Suprapubic skin (tissue), 3 donors: ENCODE measurements around the gene TRIM28.

Experiments
- CTCF ChIP-seq, 2 donors: fragments of 200-600 bp in 1 of 2; fragments of 450-650 bp in 1 of 2; sonication (generic) in 1 of 2; IDR thresholded peaks; one replicate each; pipeline ENCODE4 v1.5.1; 2016 to 2019; ENCODE audit warnings: antibody characterized with exemption in 2 of 2, mild to moderate bottlenecking in 1 of 2, moderate library complexity in 1 of 2
- POLR2AphosphoS5 ChIP-seq, 3 donors: sonication (generic); formaldehyde crosslinking; IDR thresholded peaks; one replicate each; pipeline ENCODE4 v1.6.1; 2017; ENCODE audit warnings: antibody characterized with exemption in 3 of 3

- TF ChIP-seq CTCF (IDR thresholded peaks at IDR 0.05) (no peak), POLR2AphosphoS5 (IDR thresholded peaks at IDR 0.05) (no peak)
Observed at GRCh38 chr19:58516964-58517833, 26.7 kb upstream of the TRIM28 start.
